SK-N-SH treated with all-trans-retinoic acid at 6 μM for 48 hours (cell line): ENCODE data around the gene AHCYL2.
"Not testable (repeated sequence)": the region's sequence is repeated elsewhere in the genome, so short reads cannot be mapped to it uniquely, and the experiment has no call there.

Experiments
- ATAC-seq: fragments of 200-7000 bp; cut with Tn5 transposase; 3 replicates; pipeline ENCODE4 v1.9.1; 2020; ENCODE audit warnings: mild to moderate bottlenecking, moderate library complexity
- BACH2 ChIP-seq: fragments of 250-450 bp; sonication (Bioruptor Pico); IDR thresholded peaks from 2 replicates; pipeline ENCODE4 v1.9.0; 2021; ENCODE audit warnings: mild to moderate bottlenecking, borderline replicate concordance
- CREB5 ChIP-seq: fragments of 250-450 bp; sonication (Bioruptor Pico); IDR thresholded peaks from 2 replicates; pipeline ENCODE4 v1.5.1; 2020; ENCODE audit warnings: low read depth, mild to moderate bottlenecking, moderate library complexity
- CSRNP3 ChIP-seq: fragments of 250-450 bp; sonication (Bioruptor Pico); IDR thresholded peaks from 2 replicates; pipeline ENCODE4 v1.5.1; 2021; ENCODE audit warnings: mild to moderate bottlenecking, moderate library complexity
- GLIS3 ChIP-seq: fragments of 250-450 bp; sonication (Bioruptor Pico); IDR thresholded peaks from 2 replicates; pipeline ENCODE4 v1.5.0; 2020; ENCODE audit warnings: mild to moderate bottlenecking, moderate library complexity
- OSR1 ChIP-seq: fragments of 250-450 bp; sonication (Bioruptor Pico); IDR thresholded peaks from 2 replicates; pipeline ENCODE4 v1.8.0; 2022; ENCODE audit warnings: moderate library complexity, mild to moderate bottlenecking, inconsistent platforms
- PPARA ChIP-seq: fragments of 250-450 bp; sonication (Bioruptor Pico); IDR thresholded peaks from 2 replicates; pipeline ENCODE4 v1.5.0; 2020; ENCODE audit warnings: mild to moderate bottlenecking, borderline replicate concordance
- RARB ChIP-seq: fragments of 250-450 bp; sonication (Bioruptor Pico); IDR thresholded peaks from 2 replicates; pipeline ENCODE4 v1.8.0; 2021; ENCODE audit warnings: mild to moderate bottlenecking, moderate library complexity
- SNAI2 ChIP-seq: fragments of 250-450 bp; sonication (Bioruptor Pico); IDR thresholded peaks from 2 replicates; pipeline ENCODE4 v1.5.0; 2020; ENCODE audit warnings: mild to moderate bottlenecking, moderate library complexity
- TSHZ2 ChIP-seq: fragments of 250-450 bp; sonication (Bioruptor Pico); IDR thresholded peaks from 2 replicates; pipeline ENCODE4 v1.5.0; 2020; ENCODE audit warnings: mild to moderate bottlenecking, moderate library complexity
- ZFP30 ChIP-seq: fragments of 450-650 bp; formaldehyde crosslinking; IDR thresholded peaks from 2 replicates; pipeline ENCODE4 v1.5.0; 2022; ENCODE audit warnings: mild to moderate bottlenecking, moderate library complexity
- ZNF565 ChIP-seq: fragments of 450-650 bp; formaldehyde crosslinking; conservative IDR thresholded peaks from 2 replicates; pipeline ENCODE4 v1.5.0; 2020; ENCODE audit warnings: low read depth, mild to moderate bottlenecking, moderate library complexity
- ZNF70 ChIP-seq: fragments of 450-650 bp; formaldehyde crosslinking; IDR thresholded peaks from 2 replicates; pipeline ENCODE4 v1.5.0; 2020; ENCODE audit warnings: mild to moderate bottlenecking, moderate library complexity
- ZNF8 ChIP-seq: fragments of 450-650 bp; formaldehyde crosslinking; IDR thresholded peaks from 2 replicates; pipeline ENCODE4 v1.5.0; 2020; ENCODE audit warnings: mild to moderate bottlenecking, moderate library complexity
- TF ChIP-seq, protein P1 (sequence below): fragments of 250-450 bp; sonication (Bioruptor Pico); IDR thresholded peaks from 2 replicates; pipeline ENCODE4 v1.8.0; 2021; ENCODE audit warnings: low read depth, mild to moderate bottlenecking, moderate library complexity, borderline replicate concordance
- TF ChIP-seq, protein P2 (sequence below): fragments of 250-450 bp; sonication (Bioruptor Pico); IDR thresholded peaks from 2 replicates; pipeline ENCODE4 v1.8.0; 2020; ENCODE audit warnings: mild to moderate bottlenecking, moderate library complexity, borderline replicate concordance

The AHCYL2 gene

GRCh38 chr7:129212596-129212995 is 12.2 kb upstream of the AHCYL2 start:
- TF ChIP-seq, protein P1, sequence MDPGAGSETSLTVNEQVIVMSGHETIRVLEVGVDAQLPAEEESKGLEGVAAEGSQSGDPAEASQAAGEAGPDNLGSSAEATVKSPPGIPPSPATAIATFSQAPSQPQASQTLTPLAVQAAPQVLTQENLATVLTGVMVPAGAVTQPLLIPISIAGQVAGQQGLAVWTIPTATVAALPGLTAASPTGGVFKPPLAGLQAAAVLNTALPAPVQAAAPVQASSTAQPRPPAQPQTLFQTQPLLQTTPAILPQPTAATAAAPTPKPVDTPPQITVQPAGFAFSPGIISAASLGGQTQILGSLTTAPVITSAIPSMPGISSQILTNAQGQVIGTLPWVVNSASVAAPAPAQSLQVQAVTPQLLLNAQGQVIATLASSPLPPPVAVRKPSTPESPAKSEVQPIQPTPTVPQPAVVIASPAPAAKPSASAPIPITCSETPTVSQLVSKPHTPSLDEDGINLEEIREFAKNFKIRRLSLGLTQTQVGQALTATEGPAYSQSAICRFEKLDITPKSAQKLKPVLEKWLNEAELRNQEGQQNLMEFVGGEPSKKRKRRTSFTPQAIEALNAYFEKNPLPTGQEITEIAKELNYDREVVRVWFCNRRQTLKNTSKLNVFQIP (CRISPR knock-in tag): no peak
- TF ChIP-seq RARB (CRISPR knock-in tag): no peak
- no peak for TF ChIP-seq PPARA (CRISPR knock-in tag)
- no peak for TF ChIP-seq CREB5
- no peak for TF ChIP-seq ZFP30
- TF ChIP-seq ZNF70: no peak
- no peak for TF ChIP-seq ZNF8 (CRISPR knock-in tag)
- TF ChIP-seq, protein P2, sequence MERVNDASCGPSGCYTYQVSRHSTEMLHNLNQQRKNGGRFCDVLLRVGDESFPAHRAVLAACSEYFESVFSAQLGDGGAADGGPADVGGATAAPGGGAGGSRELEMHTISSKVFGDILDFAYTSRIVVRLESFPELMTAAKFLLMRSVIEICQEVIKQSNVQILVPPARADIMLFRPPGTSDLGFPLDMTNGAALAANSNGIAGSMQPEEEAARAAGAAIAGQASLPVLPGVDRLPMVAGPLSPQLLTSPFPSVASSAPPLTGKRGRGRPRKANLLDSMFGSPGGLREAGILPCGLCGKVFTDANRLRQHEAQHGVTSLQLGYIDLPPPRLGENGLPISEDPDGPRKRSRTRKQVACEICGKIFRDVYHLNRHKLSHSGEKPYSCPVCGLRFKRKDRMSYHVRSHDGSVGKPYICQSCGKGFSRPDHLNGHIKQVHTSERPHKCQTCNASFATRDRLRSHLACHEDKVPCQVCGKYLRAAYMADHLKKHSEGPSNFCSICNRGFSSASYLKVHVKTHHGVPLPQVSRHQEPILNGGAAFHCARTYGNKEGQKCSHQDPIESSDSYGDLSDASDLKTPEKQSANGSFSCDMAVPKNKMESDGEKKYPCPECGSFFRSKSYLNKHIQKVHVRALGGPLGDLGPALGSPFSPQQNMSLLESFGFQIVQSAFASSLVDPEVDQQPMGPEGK: no peak
- no peak for TF ChIP-seq ZNF565 (CRISPR knock-in tag)
- TF ChIP-seq SNAI2 (CRISPR knock-in tag): no peak
- TF ChIP-seq GLIS3: no peak
- TF ChIP-seq CSRNP3 (CRISPR knock-in tag): no peak
- no peak for TF ChIP-seq TSHZ2 (CRISPR knock-in tag)
- TF ChIP-seq OSR1 (CRISPR knock-in tag): no peak
- no peak for TF ChIP-seq BACH2

GRCh38 chr7:129213828-129214227 is 11.0 kb upstream of the AHCYL2 start:
- ATAC-seq: no peak
- TF ChIP-seq ZFP30 (no peak), TSHZ2 (CRISPR knock-in tag) (0 out of 2 replicates have a peak, but pooled peaks have one; percentile 44)

More at GRCh38 chr7:129212596-129212995, 12.2 kb upstream of the AHCYL2 start:
- ATAC-seq: no peak

GRCh38 chr7:129215691-129216090 is 9.1 kb upstream of the AHCYL2 start:
- ATAC-seq: not testable (repeated sequence)

DNA sequence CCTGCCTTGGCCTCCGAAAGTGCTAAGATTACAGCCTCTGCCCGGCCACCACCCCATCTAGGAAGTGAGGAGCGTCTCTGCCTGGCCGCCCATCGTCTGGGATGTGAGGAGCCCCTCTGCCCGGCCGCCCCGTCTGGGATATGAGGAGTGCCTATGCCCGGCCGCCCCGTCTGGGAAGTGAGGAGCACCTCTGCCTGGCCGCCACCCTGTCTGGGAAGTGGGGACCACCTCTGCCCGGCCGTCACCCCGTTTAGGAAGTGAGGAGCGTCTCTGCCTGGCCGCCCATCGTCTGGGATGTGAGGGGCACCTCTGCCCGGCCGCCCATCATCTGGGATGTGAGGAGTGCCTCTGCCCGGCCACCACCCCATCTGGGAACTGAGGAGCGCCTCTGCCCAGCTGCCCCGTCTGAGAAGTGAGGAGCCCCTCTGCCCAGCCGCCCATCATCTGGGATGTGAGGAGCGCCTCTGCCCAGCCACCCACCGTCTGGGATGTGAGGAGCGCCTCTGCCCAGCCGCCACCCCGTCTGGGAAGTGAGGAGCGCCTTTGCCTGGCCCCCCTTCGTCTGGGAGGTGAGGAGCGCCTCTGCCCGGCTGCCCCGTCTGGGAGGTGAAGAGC is 8.6 kb upstream of the AHCYL2 start:
- ATAC-seq: not testable (repeated sequence)

GRCh38 chr7:129216821-129217416 is 7.9 kb upstream of the AHCYL2 start:
- ATAC-seq: not testable (repeated sequence)
